NCI-H187 (cell line): ENCODE data around the gene ADAMTSL1.
"Not testable (repeated sequence)": the region's sequence is repeated elsewhere in the genome, so short reads cannot be mapped to it uniquely, and the experiment has no call there.

Experiments
- DNase-seq, 2 experiments: peaks; one replicate each; lab custom pipeline; 2025; lab: John Stamatoyannopoulos, UW

ADAMTSL1 gene

DNA sequence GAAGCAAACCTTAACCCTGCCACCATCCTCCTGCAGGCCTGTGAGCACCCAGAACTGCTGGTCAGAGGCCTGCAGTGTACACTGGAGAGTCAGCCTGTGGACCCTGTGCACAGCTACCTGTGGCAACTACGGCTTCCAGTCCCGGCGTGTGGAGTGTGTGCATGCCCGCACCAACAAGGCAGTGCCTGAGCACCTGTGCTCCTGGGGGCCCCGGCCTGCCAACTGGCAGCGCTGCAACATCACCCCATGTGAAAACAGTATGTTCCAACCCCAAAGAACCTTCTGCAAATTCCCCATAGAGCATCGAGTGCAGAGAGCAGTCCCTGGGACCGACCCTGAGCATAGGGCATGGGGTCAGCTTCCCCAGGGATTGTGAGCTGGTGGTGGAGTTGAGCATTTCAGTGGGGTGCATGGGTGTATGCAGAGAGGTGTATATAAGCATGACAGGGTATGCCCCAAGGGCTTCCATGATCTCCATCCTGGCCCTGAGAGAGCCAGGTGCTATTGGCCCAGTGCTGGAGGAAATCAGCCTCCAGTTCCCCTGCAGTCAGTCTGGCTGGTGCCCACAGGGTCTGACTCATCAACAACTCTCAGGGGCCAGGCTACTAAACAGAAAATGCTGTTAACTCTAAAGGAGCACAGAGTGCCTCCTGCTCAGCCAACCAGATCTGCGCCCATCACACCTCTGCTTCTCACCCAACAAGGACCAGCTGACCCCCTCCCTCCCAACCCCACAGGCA is 432.9 kb downstream of the ADAMTSL1 start:
- no peak for DNase-seq

DNA sequence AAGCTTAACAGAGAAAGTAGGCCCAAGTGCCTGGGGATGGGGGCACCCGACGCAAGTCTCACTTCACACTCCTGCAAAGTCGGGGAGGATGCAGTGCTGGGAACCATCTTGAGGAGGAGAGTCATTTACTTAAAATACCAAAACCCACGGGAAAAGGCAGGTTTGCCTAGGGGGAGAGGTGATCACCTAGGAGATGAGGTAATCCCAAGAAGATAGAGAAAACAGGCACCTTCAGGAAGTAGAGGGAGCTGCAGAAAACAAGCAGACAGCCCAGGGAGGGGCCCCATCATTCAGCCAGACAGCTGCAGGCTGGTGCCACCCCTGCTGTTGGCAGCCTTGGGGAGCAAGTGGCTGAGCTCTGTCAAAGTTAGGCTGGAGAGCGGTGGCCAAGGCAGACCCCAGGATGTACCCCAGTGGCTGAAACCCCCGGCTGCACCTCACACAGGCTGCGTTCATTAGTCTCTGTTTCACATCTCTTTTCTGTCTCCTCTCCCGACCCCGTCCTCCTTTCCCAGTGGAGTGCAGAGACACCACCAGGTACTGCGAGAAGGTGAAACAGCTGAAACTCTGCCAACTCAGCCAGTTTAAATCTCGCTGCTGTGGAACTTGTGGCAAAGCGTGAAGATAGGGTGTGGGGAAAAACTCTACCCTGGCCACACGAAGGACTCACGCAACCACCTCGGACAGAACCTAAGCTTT is 434.1 kb downstream of the ADAMTSL1 start:
- DNase-seq: no peak

DNA sequence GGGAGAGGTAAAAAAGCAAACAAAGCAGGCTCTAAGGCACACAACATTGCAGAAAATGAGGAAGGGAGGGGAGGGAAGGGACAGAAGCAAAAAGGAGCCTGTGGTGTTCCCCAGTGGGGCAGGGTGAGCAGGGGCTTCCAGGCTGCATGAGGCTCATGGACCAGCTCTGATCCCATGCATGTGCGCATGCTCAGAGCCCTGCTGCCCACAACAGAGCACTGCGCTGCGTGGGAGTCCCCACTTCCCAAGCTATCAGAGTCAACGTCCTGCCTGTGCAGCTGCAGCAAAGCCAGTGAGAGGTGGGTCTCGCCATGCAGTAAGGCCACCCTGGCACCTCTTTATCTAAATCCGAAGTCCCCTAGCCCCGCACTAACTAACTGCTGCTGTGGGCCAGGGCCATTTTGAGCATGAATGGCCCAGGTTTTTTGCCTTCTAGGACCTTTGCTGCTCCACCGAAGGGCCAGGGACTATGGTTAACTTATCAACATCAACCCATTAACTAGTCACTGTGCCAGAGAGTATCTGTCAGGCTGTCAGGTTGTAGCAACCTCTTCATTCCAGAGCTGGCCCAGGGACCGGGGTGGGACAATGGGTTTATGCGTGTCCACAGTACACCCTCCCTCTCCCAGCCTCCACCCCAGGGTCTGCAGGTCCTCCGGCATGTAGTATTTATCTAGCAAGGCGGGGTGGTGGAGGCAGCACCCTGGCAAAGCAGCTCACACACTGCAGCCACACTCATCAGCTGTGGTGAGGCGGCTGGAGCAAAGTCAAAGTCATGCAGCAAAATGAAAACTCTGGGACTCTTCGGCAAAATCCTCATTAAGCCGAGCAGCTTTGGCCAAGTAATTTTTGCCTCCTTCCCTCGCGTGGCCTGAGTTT is 435.4 kb downstream of the ADAMTSL1 start:
- DNase-seq: no peak

DNA sequence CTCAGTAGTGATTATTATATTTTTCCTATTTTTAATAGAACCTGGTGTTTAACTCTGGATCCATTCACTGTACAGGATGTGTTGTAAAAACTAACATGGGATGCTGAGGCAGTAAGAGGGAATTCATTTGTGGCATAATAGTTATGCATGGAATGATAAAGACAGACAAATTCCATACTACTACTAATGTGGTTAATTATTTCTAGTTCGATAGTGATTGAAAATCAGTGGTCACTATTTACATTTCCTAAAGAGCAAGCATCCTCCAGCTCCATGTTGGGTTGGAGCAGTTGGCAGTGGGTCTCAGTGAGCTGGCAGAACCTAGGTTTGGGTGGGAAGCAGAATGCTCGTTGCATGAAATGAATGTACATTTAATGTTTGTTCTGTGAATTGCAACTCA is 436.5 kb downstream of the ADAMTSL1 start:
- DNase-seq: no peak

DNA sequence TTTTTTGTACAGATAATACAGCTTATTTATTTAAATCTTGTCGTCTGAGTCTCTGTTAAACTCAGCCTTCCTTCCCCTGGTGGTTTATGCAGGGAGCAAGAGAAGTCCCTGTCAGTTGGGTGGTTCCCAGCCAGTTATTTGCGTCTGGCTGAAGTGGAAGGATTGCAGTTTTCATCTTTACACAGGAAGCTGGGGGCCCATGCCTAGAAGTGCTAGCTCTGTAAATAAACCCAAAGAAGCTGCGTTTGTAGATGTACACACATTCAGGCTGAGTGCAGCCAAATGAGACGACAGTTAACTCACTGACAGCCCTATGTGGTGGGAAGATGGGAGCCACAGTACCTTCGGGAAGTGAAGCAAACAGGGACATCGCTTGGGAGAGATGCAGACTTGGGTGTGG is 437.0 kb downstream of the ADAMTSL1 start:
- DNase-seq: no peak

DNA sequence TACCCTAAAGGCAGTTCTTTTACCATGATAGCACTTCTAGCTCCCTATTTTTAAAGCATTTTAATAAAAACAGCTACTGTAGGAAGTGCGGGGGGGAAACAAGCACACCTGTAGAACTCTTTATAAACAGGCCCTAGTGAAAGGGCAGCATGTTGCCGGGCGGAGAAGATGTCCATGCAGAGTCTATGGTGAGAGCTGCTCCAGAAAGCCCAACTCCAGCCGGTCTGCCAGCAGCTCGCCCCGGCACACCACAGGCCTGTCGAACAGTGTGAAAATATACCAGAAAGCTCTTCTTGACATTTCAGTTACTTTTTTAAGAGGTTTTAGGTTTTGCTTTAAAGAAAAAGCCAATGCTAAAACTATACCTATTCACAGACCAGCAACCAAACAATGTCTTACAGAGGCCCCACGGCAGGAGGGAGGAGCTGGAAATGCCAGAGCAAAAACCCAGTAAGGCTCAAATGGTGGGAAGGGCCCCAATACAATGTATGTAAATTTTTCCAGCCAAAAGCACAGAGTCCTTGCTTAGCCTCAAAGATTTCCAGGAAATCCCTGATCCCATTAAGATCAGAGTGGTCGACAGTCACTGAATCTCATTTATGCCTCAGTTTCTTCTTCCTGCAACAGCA is 437.9 kb downstream of the ADAMTSL1 start:
- DNase-seq: no peak

DNA sequence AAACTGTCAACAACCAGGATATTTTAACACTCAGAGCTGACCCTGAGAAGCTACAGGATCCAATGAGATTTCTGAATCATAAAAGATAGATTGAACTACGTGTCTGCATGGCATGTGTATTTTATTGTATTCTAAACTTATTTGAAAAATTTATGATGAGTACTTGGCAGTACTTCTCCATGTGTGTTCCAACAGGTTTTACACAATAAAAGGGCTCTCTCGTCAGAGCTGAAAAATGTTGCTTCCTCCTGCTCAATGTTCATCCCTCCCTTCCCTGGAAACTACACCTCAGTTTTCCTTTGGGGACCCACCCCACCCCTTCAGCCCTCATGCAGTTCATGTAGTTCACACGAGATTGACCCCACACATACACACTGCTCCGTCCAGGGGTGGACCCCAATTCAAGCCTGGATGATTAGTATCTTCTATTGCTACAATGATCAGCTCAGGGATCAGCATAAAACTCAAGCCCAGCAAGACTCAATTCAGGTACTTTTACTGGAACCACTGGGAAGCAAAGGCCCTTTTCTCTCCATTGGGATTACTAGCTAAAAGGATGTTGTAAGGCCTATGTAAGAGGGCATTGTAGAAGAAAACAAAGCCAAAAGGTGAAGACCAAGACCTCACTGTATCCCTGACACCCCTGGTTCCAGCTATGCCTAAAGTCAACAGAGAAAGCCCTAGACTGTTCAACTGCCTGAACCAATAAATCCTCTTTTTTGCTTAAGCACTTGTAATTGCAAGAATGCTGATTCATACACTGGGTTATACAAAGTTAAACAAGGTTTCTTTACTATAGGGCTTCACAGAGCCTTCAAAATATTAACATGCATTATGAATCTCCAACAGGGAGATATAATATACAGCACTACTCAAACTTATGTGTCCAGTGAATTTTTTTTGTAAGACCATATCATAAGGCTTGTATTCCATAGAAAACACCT is 446.5 kb downstream of the ADAMTSL1 start:
- no peak for DNase-seq

DNA sequence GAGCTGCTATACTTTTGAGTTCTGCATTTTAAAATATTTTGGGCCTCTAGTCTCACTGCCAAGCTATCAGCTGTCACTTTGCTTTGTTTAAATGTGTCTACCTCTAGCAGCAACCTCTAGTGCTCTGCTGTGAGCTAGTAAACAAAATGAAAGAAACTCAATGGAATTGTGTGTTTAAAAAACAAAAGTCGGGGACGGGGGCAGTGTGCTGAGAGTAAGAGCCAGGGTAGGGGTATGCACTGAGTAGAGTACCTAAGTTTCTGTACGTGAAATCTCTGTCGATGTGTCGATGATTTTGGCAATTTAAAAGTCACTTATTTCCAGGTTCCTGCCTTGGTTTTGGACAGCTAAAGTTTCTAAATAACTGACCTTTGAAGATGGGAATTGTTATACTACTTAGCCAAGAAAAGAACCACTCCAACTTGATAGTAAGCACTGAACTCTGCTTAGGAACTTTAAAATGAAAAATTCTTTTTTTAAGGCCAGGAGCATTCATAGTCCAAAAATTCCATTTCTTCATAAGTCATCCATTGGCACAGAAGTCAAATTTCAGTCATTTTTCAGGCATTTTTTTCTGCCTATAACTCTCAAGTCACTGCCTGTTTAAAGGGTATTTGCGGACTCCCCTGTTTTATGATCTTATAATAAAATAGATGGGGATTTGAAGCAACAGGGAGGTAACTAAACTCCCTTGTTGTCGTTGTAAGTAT is 447.6 kb downstream of the ADAMTSL1 start:
- DNase-seq: no peak

DNA sequence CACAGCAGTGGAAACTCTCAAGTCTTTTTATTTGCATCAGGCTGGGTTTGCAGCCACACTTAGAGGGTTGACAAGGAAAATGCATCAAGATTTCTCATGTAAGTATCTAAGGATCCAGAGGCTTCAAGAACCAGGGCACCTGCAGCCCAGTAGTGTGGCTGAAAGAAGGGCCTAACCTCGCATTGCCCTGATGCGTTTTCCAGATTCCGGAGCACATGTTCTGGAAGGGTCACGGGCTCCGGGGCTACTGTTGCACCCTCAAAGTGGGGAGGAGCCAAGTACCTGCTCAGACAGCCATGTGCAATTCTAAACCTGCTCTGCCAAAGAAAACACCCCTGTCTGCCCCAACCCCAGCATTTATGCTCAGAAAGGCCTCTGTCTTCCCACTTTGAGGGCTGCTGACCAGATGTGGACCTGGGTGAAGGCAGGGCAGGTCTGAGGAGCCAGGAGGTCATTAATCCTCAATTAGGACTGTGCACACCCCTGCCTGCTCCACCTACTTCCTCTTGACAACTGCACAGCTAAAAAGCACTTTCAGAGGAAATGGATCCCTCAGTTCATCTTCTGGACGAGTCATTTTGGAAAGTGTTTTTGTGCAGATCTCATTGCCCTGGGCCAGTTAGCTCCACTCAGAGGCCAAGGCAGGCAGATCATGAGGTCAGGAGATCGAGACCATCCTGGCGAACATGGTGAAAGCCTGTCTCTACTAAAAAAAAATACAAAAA is 448.4 kb downstream of the ADAMTSL1 start:
- DNase-seq: no peak

DNA sequence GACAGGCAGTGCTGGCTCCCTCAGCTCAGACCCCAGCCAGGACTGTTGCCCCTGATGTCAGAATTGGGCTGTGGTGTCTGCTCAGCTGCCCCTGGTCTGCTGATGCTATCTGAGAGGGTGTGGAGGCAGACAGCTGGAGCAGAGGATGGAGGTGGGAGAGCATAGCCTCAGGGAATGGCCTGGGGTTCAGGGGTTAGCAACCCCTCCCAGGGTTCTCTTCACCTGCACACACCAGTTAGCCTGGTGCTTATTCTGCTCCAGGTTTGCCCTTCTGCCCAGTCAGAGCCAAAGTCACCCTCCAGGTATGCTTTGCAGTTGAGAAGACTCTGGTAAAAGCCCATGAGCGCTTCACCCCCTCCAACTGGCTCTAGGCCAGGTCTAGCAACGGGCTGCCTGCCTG is 449.2 kb downstream of the ADAMTSL1 start:
- DNase-seq: no peak

DNA sequence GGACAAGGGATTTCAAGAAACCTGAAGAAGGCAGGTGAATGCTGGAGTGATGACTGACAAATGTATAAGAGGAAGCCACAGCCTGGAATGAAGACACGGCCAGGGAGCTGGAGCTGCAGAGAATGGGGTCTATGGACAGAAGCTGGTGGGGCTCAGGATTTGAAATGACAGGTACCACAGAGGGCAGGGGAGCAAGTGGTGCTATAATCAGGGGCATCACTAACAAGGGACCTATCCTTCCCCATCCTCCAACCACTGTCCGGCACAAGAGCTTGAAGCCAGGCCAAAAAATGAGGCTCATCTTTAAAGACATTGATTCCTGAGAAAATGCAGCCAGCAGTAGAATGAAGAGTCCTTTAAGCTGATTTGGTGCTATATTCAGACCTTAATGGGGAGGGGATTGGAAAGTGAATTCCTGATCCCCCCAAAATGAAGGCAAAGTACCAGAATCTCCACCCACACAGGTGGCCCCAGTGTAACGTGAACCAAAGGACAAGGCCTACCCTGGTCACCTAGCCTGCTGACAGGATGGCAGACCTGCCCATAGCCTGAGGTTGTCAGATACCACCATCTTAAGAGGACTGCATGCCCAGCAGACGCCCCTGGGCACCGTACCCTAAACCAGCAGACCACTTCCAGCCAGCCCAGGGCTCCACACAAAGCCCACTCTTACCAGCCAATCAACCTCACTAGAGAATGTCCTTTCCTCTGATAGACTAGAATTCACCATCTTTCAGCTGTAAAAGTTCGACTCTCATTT is 449.9 kb downstream of the ADAMTSL1 start:
- no peak for DNase-seq

DNA sequence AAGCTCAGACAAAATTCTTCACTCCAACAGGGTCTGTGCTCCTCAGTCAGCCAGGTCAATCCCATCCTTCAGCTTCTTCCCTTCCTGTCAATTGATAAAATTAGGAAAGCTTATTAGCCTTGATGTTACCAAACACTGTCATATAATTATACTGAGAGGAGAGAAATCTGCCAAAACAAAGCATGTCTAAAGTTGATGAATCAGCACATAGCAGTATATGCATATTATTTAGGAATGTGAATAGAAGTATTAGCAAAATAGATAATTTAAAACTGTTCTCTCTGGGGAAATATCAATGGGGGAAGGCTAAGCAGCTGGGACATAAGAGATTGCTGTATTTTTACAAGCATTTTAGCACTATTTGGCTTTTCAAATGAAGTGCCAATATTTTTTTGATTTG is 451.9 kb downstream of the ADAMTSL1 start:
- no peak for DNase-seq

DNA sequence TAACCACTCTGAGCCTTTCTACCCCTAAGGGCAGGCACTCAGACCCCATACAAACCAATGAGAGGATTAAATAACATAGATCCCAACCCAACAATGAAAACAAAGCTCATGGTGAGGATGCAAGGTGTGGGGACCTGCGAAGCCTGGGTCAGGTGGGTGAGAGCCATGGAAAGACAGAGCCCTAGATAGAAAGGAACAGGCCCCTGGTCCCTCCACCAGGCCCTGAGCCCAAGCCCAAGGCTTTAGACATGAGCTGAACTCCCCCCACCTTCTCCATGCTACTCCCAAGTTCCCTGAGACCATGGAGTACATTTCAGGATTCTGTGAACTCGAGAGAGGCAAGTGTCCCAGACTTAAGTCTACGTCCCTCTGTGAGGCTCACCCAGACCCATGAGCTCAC is 452.6 kb downstream of the ADAMTSL1 start:
- no peak for DNase-seq

DNA sequence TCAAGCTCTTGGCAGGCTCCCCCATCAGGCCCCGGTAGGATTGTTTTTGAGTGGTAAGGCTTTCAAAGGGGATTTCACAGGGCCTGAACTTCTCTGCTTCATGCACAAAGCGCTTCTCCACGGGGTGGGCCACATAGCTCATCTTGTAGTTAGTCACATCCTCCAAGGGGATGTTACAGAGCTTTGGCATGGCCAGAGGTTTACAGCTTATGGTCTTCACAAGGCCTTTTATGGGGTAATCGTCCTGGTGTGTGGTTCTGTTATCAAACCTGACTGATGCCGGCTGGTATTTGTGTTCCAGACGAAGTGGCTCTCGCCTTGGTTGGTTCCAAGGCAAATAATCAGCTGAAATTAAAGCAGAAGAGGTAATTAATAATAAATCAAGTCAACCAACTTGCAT is 454.8 kb downstream of the ADAMTSL1 start:
- no peak for DNase-seq

DNA sequence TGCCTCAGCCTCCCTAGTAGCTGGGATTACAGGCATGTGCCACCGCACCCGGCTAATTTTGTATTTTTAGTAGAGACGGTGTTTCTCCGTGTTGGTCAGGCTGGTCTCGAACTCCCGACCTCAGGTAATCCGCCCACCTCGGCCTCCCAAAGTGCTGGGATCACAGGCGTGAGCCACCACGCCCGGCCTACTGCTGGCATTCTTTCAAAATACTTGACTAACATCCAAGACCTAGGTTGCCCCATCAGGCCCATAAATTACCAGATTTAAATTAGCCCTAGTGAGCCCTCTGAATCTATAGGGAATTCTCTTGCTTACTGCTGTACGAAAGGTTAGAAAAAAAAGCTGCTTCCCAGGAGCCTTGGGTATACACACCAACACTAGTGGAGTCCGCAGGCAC is 456.7 kb downstream of the ADAMTSL1 start:
- DNase-seq: not testable (repeated sequence)

DNA sequence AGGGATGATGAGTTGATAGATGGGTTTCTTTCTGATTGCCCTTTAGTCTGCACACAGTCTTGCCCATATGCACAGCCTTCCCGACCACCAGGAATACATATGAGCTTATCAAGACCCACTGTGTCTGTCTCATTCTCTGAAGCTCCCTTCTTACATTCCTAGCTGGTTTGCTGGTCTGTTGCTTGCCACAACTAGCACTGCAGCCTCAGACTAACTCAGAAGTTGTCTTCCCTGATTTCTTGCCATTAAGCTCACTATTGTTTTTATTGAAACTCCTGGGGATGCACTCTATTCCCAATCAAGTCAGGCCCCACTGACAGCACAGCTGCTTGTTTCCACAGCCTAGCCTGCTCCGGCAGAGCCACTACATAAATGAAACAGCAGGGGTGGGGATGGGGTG is 461.6 kb downstream of the ADAMTSL1 start:
- DNase-seq: no peak

DNA sequence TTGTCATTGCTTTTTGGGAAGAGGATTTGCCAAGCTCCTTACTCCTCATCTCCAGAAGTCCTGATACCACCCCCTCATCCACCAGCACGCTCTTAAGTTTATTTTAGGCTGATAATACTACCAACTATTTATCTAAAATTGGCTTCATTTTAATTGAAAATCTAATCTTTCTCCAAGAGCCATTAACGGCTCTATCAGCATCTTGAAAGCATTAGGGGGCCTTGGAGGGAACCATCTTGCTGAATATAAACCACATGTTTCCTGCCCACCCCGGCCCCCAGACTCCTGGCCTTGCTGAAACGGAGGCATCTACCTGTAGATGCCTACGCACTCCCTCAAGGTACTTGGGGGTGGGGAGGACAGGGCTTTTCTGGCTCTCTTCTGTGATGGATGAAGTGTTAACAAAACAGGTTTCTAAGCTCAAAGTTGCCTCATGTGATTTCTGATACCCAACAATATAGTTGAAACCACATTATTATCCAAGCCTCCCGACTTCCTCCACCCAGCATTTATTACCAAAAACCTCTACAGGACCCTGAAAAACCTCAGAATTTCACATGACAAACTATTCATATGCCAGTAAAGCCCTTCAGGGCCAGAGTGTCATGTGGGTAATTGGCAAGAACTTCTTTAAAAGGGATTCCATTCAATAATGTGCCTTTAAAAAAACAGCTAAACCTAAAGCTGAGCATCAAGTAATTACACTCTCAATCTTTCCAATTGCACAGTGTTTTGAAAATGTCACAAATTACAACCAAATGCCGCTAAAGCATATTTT is 462.3 kb downstream of the ADAMTSL1 start:
- no peak for DNase-seq

DNA sequence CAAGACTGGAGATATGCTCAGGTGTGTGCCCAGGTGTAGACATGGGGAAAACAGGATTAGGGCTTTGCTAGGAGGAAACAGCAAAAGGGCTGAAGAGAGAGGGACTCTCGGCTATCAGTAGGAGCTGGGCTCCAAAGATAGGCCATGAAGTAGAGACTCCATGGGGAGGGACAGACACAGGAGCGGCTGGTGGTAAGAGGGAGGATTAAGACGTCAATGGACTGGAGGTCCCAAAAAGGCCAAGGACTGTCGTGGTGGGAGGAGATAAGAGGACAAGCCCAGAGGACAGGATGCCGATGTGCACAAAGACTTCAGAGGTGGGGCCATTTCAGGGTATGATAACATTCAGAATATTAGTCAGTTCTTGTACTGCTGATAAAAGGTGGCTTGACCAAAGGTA is 466.0 kb downstream of the ADAMTSL1 start:
- DNase-seq: no peak
